H9 (cell line): ENCODE data around the gene C18orf63. TPM values are rescaled to one million over a fixed set of nuclear protein-coding genes. Genes with fewer than 3 reads are reported as not detected.

ENCODE experiments used
- DNase-seq: peaks from one replicate; pipeline ENCODE4 v3.0.0-alpha.2; 2017
- H2AFZ ChIP-seq: one replicate; pipeline ENCODE4 v1.6.1; 2013; ENCODE audit warnings: mild to moderate bottlenecking, low read length, control low read depth, moderate library complexity
- H2AK5ac ChIP-seq: 2 replicates; pipeline ENCODE4 v1.6.1; 2013; ENCODE audit warnings: low read length, control low read depth, mixed read lengths; ENCODE audit not compliant: insufficient read length
- H2BK120ac ChIP-seq: one replicate; pipeline ENCODE4 v1.6.1; 2013; ENCODE audit warnings: low read depth, mild to moderate bottlenecking, low read length, control low read depth, inconsistent platforms; ENCODE audit not compliant: poor library complexity, severe bottlenecking
- H2BK12ac ChIP-seq: 2 replicates; pipeline ENCODE4 v1.6.1; 2013; ENCODE audit warnings: low read length, control low read depth, mixed read lengths, low read depth; ENCODE audit not compliant: insufficient read length
- H2BK15ac ChIP-seq: 2 replicates; pipeline ENCODE4 v1.6.1; 2013; ENCODE audit warnings: low read depth, low read length, control low read depth
- H2BK20ac ChIP-seq: one replicate; pipeline ENCODE4 v1.6.1; 2013; ENCODE audit warnings: low read depth, mild to moderate bottlenecking, low read length, control low read depth, inconsistent platforms; ENCODE audit not compliant: poor library complexity, severe bottlenecking
- H2BK5ac ChIP-seq: 2 replicates; pipeline ENCODE4 v1.6.1; 2013; ENCODE audit warnings: low read length, control low read depth, mixed read lengths; ENCODE audit not compliant: insufficient read length
- H3K14ac ChIP-seq: 2 replicates; pipeline ENCODE4 v1.6.1; 2013; ENCODE audit warnings: low read length, control low read depth; ENCODE audit not compliant: insufficient read depth
- H3K18ac ChIP-seq: 2 replicates; pipeline ENCODE4 v1.6.1; 2013; ENCODE audit warnings: low read depth, mild to moderate bottlenecking, mixed read lengths, low read length, control low read depth; ENCODE audit not compliant: insufficient read length
- H3K23ac ChIP-seq: 2 replicates; pipeline ENCODE4 v1.6.1; 2013; ENCODE audit warnings: low read length, control low read depth, mixed read lengths, low read depth; ENCODE audit not compliant: insufficient read length
- H3K23me2 ChIP-seq: 2 replicates; pipeline ENCODE4 v1.6.1; 2013; ENCODE audit warnings: low read depth, mild to moderate bottlenecking, mixed read lengths, low read length, control low read depth; ENCODE audit not compliant: insufficient read length, poor library complexity, severe bottlenecking
- H3K27ac ChIP-seq: 2 replicates; pipeline ENCODE4 v1.5.1; 2013; ENCODE audit warnings: low read length, control low read depth, mixed read lengths, low read depth; ENCODE audit not compliant: insufficient read length
- H3K27me3 ChIP-seq: 2 replicates; pipeline ENCODE4 v1.6.1; 2013; ENCODE audit warnings: low read length, control low read depth, inconsistent platforms; ENCODE audit not compliant: insufficient read depth
- H3K4ac ChIP-seq: 2 replicates; pipeline ENCODE4 v1.6.1; 2013; ENCODE audit warnings: low read depth, mild to moderate bottlenecking, control low read depth, inconsistent platforms, low read length, moderate library complexity
- H3K4me1 ChIP-seq: 2 replicates; pipeline ENCODE4 v1.6.1; 2013; ENCODE audit warnings: low read length, control low read depth, inconsistent platforms; ENCODE audit not compliant: insufficient read depth
- H3K4me2 ChIP-seq: 2 replicates; pipeline ENCODE4 v1.6.1; 2013; ENCODE audit warnings: low read length, control low read depth, mixed read lengths; ENCODE audit not compliant: insufficient read length, insufficient read depth
- H3K56ac ChIP-seq: 2 replicates; pipeline ENCODE4 v1.6.1; 2013; ENCODE audit warnings: low read depth, mild to moderate bottlenecking, mixed read lengths, low read length, control low read depth; ENCODE audit not compliant: insufficient read length
- H3K79me1 ChIP-seq: 2 replicates; pipeline ENCODE4 v1.6.1; 2013; ENCODE audit warnings: low read depth, mild to moderate bottlenecking, moderate library complexity, low read length, control low read depth, inconsistent platforms; ENCODE audit not compliant: insufficient read depth, poor library complexity, severe bottlenecking
- H3K79me2 ChIP-seq: 2 replicates; pipeline ENCODE4 v1.6.1; 2013; ENCODE audit warnings: low read length, control low read depth, inconsistent platforms; ENCODE audit not compliant: insufficient read depth
- H3K9ac ChIP-seq: 2 replicates; pipeline ENCODE4 v1.6.1; 2013; ENCODE audit warnings: low read length, control low read depth, mixed read lengths; ENCODE audit not compliant: insufficient read length; ENCODE audit errors: extremely low read depth
- H3K9me3 ChIP-seq: one replicate; pipeline ENCODE4 v1.6.1; 2013; ENCODE audit warnings: low read depth, low read length, inconsistent platforms; ENCODE audit not compliant: control insufficient read depth
- H3T11ph ChIP-seq: one replicate; pipeline ENCODE4 v1.6.1; 2013; ENCODE audit warnings: mild to moderate bottlenecking, low read length, control low read depth, inconsistent platforms
- H4K20me1 ChIP-seq: one replicate; pipeline ENCODE4 v1.6.1; 2013; ENCODE audit not compliant: control insufficient read depth, insufficient read length, insufficient read depth
- H4K5ac ChIP-seq: 2 replicates; pipeline ENCODE4 v1.6.1; 2013; ENCODE audit warnings: low read depth, mild to moderate bottlenecking, mixed read lengths, low read length, control low read depth; ENCODE audit not compliant: insufficient read length
- H4K8ac ChIP-seq: replicated peaks from 2 replicates; pipeline ENCODE4 v1.6.1; 2013; ENCODE audit warnings: low read length, control low read depth, mixed read lengths, low read depth; ENCODE audit not compliant: insufficient read length
- H4K91ac ChIP-seq: 2 replicates; pipeline ENCODE4 v1.6.1; 2013; ENCODE audit warnings: low read depth, mild to moderate bottlenecking, moderate library complexity, mixed read lengths, low read length, control low read depth; ENCODE audit not compliant: insufficient read length
- H3K27ac Mint-ChIP-seq, 3 experiments: 2 replicates in 2 of 3; 3 replicates in 1 of 3; pipeline ENCODE4 v1.8.0; 2020 to 2021; ENCODE audit warnings: mixed read lengths in 3 of 3, mild to moderate bottlenecking in 1 of 3, moderate library complexity in 1 of 3
- H3K27me3 Mint-ChIP-seq: 2 replicates; pipeline ENCODE4 v1.8.0; 2021; ENCODE audit warnings: low read depth, mild to moderate bottlenecking, moderate library complexity, mixed read lengths
- H3K36me3 Mint-ChIP-seq, 3 experiments: 2 replicates in 2 of 3; 3 replicates in 1 of 3; pipeline ENCODE4 v1.8.0; 2020 to 2021; ENCODE audit warnings: low read depth in 3 of 3, mixed read lengths in 3 of 3; ENCODE audit not compliant: insufficient read depth in 1 of 3
- H3K4me1 Mint-ChIP-seq, 2 experiments: 2 replicates each; pipeline ENCODE4 v1.8.0; 2020; ENCODE audit warnings: mixed read lengths in 2 of 2
- H3K4me3 Mint-ChIP-seq, 2 experiments: 2 replicates in 1 of 2; 3 replicates in 1 of 2; pipeline ENCODE4 v1.8.0; 2020 to 2021; ENCODE audit warnings: mild to moderate bottlenecking in 2 of 2, mixed read lengths in 2 of 2, moderate library complexity in 1 of 2
- H3K9me3 Mint-ChIP-seq, 2 experiments: 2 replicates in 1 of 2; 3 replicates in 1 of 2; pipeline ENCODE4 v1.8.0; 2020; ENCODE audit warnings: mild to moderate bottlenecking in 2 of 2, mixed read lengths in 2 of 2, moderate library complexity in 1 of 2
- CTCF ChIP-seq: fragments of 200-600 bp; sonication (generic); conservative IDR thresholded peaks from 3 replicates; pipeline ENCODE4 v1.8.0; 2021; ENCODE audit warnings: antibody characterized with exemption, mild to moderate bottlenecking
- WGBS: extraction: QIAGEN DNeasy Blood & Tissue Kit; methylation state at CpG from one replicate; pipeline ENCODE4 v1.1.7; 2013; ENCODE audit warnings: missing lambda C conversion rate, low lambda C conversion rate, mixed read lengths; ENCODE audit not compliant: insufficient read length; ENCODE audit errors: extremely low coverage; 5-methylcytosine and 5-hydroxymethylcytosine counted together
- total RNA-seq: library from RNA; stranded (reverse); gene quantifications from 2 replicates; pipeline ENCODE4 v1.2.1, GENCODE V29; 2021

C18orf63 gene
- total RNA-seq, 1 experiment from 2014 or later = not detected

DNA sequence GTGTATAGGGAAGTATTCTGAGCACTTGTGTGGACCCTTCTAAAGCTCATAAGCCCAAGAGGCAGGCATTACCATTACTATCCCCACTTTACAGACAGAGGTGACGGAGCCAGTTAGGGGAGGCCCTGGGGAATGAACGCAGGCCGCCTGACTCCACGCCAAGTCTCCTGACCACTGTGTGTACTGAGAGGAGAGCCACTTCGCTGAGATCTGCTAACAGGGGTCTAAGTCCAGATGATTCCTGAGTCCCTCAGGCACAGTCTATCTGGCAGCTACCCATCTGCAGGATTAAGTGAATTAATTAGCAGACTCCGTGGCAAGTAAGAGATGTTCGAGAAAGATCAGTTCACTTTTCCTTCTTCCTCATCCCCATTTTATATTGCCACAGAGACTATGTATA lies 37.6 kb upstream of the C18orf63 start:
- Histone ChIP-seq H2BK12ac (no peak overlapping the region), H3K4ac (no peak overlapping the region), H3K56ac (no peak overlapping the region), H2BK120ac (no peak overlapping the region), H4K5ac (no peak overlapping the region), H3T11ph (no peak overlapping the region), H3K27ac (no peak overlapping the region), H2BK15ac (no peak overlapping the region), H3K14ac (no peak overlapping the region), H2BK5ac (no peak overlapping the region), H3K23ac (no peak overlapping the region), H3K27me3 (no peaks in the 10 kb centered on the region), H3K79me1 (peaks cover 12% of the 10 kb centered on the region), H2AK5ac (no peak overlapping the region), H4K8ac (no peak overlapping the region), H3K79me2 (peaks cover 13% of the 10 kb centered on the region; the same call in 1 of the 2 replicates), H2BK20ac (no peak overlapping the region), H3K18ac (no peak overlapping the region), H3K9ac (no peak overlapping the region), H4K91ac (no peak overlapping the region), H4K20me1 (no peaks in the 10 kb centered on the region), H2AFZ (no peak overlapping the region), H3K9me3 (no peaks in the 10 kb centered on the region), H3K4me2 (no peak overlapping the region), H3K23me2 (no peaks in the 10 kb centered on the region), H3K4me1 (peaks cover 24% of the 10 kb centered on the region)
- TF ChIP-seq CTCF = no peak
- H3K36me3 Mint-ChIP-seq = peaks cover 16 to 22% (median 21%) of the 10 kb centered on the region in 3 experiments
- no peaks in the 10 kb centered on the region for H3K27me3 Mint-ChIP-seq
- WGBS = no CpG with 5 or more reads among the region's 7 CpGs
- H3K4me1 Mint-ChIP-seq = peaks cover 51 to 54% of the 10 kb centered on the region in 2 experiments
- no peak for DNase-seq
- no peak overlapping the region for H3K27ac Mint-ChIP-seq
- no peak overlapping the region for H3K4me3 Mint-ChIP-seq
- H3K9me3 Mint-ChIP-seq = no peaks in the 10 kb centered on the region
